Stomach (tissue), 4 donors: Measurements from ENCODE around the gene EPB41L3.

Source experiments
- CTCF ChIP-seq, 7 experiments: fragments of 450-650 bp in 4 of 7; fragments of 200-600 bp in 3 of 7; sonication (generic) in 3 of 7; IDR thresholded peaks; one replicate each; pipeline ENCODE4 v1.5.1; 2016 to 2019; ENCODE audit warnings: antibody characterized with exemption in 7 of 7, control low read depth in 2 of 7, mild to moderate bottlenecking in 1 of 7
- POLR2A ChIP-seq, 4 donors: fragments of 450-650 bp; IDR thresholded peaks; one replicate each; pipeline ENCODE4 v1.6.1; 2016; ENCODE audit warnings: antibody characterized with exemption in 4 of 4, control low read depth in 2 of 4, mild to moderate bottlenecking in 1 of 4, moderate library complexity in 1 of 4

- no peak for TF ChIP-seq CTCF (IDR thresholded peaks at IDR 0.05)
- TF ChIP-seq POLR2A (IDR thresholded peaks at IDR 0.05) = no peak
Observed at GRCh38 chr18:5542515-5543035, 1.2 kb downstream of the EPB41L3 start.
